Stimulated activated CD8-positive, alpha-beta memory T cell treated with anti-CD3 and anti-CD28 coated beads, Interleukin-15, amount 100 ng/mL, for 24 hours (primary cell): ENCODE measurements around the gene NR5A1.

ENCODE experiments used
- DNase-seq: peaks from one replicate; pipeline ENCODE4 v3.0.0-alpha.2; 2020; ENCODE audit warnings: low read depth

Gene NR5A1

DNA sequence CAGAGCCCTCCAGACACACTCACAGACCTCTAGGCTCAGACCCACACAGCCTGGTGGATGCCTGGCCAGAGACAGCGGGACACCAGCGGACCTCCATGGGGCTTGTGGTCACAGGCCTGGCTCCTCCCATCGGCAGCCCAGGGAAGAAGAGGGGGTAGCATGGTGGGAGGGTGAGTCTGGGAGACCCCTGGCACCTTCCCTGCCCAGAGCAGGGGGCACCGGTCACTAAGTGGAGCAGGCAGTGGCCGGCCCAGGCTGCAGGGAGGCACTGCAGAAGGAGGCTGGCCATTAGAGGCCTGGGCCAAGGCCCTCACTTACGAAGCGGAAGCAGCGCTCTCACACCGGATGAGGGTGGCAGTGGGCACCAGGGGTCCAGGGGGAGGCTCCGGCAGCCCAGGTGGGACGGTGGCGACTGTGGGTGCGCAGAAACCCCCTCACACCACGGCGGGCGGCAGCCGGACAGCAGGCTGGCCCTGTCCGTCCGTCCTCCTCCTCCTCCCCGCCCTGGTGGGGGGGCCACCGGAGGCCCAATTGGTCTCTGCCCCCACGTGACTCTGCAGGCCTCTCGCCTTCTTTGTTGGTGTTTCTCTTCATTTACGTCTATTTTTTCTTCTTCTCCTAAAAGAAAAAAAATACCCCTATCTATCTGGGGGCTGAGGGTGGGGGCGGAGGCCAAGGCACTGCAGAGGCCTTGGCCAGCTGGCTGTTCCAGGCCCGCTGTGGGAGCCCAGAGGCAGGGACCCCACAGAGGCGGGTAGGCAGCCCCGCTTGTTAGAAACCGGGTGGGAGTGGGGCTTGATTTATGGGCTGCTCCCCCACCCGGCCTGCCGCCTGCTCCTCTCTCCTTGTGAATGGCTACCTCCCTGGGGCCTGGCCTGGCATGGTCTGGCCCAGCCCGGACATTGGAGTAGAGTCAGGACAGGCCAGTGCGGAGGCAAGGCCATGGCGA is at the start of gene NR5A1:
NR5A1 (minus strand) TSS at position 469 of the 949 bp plus-strand sequence. CDS start 4,004 bp downstream, outside the sequence.
- DNase-seq, result no peak

DNA sequence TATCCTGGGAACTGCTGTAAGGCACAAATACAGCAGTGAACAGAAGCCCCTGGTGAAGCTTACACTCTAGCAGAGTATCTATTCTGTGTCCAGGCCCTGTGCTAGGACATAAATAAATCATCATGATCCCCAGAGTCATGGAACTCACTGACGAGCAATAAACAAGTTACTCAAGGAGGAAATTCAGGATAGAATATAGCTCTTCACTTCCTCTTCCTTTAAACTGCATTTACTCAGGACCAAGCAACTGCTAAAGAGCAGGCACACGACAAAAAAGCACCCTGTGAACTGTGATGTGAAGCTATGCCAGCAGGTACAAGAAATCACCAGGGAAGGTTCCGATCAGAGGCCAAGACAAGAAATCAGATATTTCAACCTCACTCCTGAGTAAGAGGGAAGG is 47.8 kb upstream of the NR5A1 start:
- no peak for DNase-seq

DNA sequence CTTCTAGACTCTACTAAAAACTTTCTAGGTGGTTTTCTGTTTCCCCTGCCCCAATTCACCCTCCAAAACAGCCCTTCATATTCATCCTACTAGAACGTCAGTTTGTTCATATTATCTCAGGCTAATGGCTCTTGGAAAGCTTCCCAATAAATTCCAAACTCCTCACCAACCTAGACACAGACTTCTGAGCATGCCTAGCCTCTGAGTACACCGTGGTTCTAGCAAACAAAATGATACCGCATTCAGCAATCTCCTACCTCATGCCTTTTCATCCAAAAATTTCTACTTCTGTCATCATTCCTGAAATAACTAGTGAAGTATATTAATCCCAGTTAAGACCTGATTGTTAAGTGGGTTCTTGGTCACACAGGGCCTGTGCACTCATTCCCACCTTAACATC is 46.5 kb upstream of the NR5A1 start:
- no peak for DNase-seq

GRCh38 chr9:124552273-124552605 is 45.0 kb upstream of the NR5A1 start:
- no peak for DNase-seq

DNA sequence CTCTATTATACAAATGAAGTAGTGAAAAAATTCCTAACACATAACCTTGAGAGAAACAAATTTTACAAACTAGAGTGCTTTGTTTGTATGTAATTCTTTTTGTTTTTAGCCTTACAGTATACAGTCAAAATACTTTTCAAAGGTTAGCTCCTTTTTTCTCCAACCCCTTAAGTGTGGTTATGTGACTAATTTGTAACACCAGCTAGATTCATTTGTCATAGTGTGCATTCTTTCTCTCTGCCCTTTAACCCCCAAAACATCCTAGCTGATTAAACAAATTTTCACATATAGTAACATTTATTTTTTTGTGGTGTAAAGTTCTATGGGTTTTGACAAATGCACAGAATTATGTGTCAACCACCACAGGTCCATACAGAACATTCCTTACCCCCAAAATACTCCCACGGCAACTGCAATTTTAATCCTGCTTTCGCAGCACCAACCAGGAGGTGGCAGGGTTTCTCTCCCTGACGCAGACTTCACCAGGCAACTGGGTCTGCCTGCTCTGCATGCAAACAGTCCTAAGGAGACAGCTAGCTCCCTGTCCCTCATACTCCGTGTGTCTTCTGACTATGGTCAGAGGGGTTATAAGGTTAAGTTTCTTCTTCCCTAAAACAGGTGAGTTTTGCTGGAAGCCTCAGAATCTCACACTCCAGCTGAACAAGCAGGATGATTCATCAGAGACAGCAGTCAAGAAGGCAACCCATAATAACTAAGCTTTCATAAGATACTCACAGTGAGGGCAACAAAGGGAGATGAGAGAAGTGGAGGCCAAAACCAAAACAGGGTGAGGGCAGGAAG is 44.5 kb upstream of the NR5A1 start:
- no peak for DNase-seq

DNA sequence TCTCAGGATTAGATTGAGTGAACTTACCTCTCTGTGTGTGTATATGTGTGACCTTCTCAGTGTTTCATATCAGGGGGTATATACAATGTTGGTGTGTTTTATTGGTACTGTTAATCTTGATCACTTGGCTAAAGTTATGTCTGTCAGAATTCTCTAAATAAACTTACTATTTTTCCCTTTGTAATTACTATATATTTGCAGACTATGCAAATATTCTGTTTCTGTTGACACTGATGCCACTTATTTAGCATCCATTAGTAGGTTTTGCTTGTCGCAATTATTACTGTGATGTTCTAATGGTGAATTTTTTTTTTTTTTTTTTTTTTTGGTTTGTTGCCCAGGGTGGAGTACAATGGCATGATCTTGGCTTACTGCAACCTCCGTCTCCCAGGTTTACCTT is 42.9 kb upstream of the NR5A1 start:
- DNase-seq, result no peak

DNA sequence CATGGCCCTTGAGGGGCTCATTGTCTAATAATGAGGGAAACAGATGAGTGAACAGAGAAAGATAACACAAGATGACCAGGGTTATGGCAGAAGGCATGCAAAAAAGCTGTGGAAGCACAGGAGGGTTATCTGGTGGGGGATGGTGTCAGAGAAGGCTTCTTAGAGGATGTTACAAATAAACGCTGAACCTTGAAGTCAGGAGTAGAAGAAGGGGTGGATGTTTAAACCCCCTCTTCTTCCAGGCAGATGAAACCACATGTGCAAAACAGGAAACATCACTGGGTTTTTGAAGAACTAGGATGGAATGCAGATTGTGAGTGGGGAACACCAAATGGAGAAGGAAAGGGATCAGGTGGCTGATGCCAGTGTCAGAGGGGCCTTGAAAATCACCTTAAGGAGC is 41.8 kb upstream of the NR5A1 start:
- DNase-seq, result no peak

DNA sequence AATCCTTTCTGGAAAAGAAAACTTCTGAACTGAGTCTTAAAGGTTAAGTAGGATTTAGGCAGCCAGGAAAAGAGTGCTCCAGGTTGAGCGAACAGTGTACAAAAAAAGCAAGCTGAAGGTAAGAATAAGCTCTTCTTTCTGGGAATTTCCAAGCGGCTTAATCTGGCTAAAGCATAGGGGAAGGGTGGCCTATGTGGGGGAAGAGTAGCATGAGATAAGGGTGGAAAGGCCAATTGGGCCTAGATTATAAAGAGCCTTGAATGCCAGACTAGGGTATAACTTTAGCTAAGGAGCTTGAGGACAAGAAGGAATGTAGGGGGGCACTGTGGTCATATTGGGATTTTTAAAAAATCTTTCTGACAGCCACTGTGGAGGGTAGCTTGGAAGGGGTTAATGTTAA is 37.3 kb upstream of the NR5A1 start:
- DNase-seq, result no peak

GRCh38 chr9:124541824-124542223 is 34.6 kb upstream of the NR5A1 start:
- DNase-seq, result no peak

GRCh38 chr9:124537926-124538325 is 30.7 kb upstream of the NR5A1 start:
- no peak for DNase-seq

GRCh38 chr9:124535846-124536245 is 28.6 kb upstream of the NR5A1 start:
- DNase-seq, result no peak

GRCh38 chr9:124532897-124533296 is 25.7 kb upstream of the NR5A1 start:
- no peak for DNase-seq

DNA sequence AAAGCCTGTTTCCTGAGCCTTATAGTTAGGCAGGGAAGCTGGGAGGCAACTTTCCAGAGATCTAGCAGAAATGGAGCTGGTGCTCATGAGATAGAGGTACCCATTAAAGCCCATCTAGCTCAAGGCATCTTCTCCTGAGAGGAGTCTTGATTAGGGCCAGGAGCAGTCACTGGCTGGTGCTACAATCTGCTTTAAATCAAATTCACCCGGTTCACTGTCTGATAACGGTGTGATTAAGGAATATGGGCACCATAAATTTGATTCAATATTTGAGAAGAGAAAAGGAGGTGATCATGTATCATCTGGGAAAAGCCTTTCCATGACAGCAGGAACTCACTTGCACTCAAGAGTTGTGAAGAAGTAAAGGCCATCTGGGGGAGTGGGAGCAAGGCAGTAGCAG is 23.9 kb upstream of the NR5A1 start:
- DNase-seq, result no peak

DNA sequence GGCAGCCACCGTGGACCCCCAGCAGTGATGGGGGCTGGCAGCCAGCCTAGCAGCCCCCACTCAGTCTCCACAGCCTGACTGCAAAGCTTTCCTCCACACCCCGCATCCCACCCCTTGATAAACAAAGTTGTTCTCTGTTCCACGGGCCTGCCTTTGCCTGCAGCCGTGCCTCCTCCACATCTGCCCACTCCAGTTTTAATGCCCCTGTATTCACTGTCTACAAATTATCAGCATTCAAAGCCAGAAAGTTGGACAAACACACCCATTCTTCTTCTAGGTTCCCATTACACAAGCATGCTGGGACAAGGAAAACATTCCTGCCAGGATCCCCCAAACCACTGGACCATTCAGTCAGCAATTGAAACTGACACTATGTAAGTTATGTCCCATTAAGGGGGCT is 23.0 kb upstream of the NR5A1 start:
- no peak for DNase-seq

GRCh38 chr9:124527781-124528180 is 20.6 kb upstream of the NR5A1 start:
- DNase-seq, result no peak

DNA sequence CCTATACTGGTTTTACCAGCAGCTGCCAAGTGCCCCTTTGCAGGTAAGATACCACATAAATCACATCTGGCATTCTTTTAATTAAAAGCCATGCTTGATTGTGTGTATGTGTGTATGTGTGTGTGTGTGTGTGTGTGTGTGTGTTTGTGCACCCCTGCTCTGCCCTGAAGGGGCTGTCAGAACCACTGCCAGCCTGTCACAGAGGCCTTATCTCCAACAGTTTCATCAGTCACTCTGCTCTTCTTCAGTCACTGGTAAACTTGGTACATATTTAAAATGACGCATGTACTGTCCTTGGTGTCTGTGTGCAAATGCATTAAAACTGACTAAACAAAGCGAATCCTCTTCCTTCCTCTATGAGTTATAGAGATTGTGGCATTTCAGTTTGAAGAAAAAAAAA is 19.0 kb upstream of the NR5A1 start:
- DNase-seq, result no peak

GRCh38 chr9:124522121-124523098 is 15.2 kb upstream of the NR5A1 start:
- no peak for DNase-seq

- DNase-seq, result no peak
Observed at GRCh38 chr9:124521142-124521541, 13.9 kb upstream of the NR5A1 start.

DNA sequence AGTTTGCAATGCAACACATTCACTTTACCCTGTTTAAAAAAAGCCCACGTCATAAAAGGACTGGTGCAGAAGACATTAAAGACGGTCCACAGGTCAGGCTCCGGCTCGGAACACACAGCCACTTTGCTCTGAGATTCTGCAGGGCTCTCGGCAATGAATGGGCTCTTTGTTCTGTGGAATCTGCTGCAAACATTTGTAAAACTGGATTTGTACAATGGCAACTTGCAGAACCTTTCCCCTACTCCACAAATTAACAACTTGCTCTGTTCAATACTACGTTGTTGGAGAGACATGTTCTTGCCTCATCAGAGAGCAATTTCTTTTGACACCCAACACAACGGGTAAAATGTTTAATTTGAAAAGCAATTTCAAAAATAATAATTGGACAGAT is 13.0 kb upstream of the NR5A1 start:
- no peak for DNase-seq

- no peak for DNase-seq
Observed at GRCh38 chr9:124518116-124518515, 10.9 kb upstream of the NR5A1 start.

- DNase-seq, result no peak
Observed at GRCh38 chr9:124517600-124517999, 10.4 kb upstream of the NR5A1 start.

DNA sequence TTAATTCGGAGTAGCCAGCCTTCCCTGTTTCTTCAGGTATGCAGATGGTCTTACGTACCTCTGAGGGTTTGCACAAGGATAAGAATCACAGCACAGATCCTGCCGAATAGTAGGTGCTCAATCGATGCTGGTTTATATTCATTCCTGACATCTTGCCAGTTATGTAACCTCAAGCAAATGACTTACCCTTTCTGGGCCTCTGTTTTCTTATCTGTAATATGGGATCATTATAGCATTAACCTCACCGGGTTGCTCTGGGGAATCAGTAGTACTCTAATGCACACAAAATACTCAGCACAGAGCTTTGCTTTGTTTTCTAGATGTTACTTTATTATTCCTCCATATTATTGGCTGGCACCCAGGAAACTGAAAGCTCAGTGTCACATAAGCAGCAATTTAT is 7.7 kb upstream of the NR5A1 start:
- no peak for DNase-seq
